Liver (tissue), 9 donors: Measurements from ENCODE around the gene SLC2A1. TPM values are rescaled to one million over a fixed set of nuclear protein-coding genes. Genes with fewer than 3 reads are reported as not detected.

Experiments used
- DNase-seq: peaks from one replicate; pipeline ENCODE4 v3.0.0-alpha.2; 2017; ENCODE audit warnings: low spot score
- H3K27ac ChIP-seq, 2 donors: one replicate each; pipeline ENCODE4 v1.7.0; 2013; ENCODE audit warnings: inconsistent platforms in 2 of 2, low read length in 2 of 2, control low read depth in 1 of 2, low read depth in 1 of 2, mild to moderate bottlenecking in 1 of 2
- H3K27me3 ChIP-seq, 4 donors: one replicate each; pipeline versions ENCODE4 v1.6.1 to v1.7.0; 2013; ENCODE audit warnings: low read length in 3 of 4, inconsistent platforms in 1 of 4, mild to moderate bottlenecking in 1 of 4, moderate library complexity in 1 of 4; ENCODE audit not compliant: control insufficient read depth in 4 of 4, insufficient read depth in 4 of 4
- H3K36me3 ChIP-seq, 4 donors: one replicate each; pipeline versions ENCODE4 v1.6.1 to v1.7.0; 2013; ENCODE audit warnings: low read length in 3 of 4, mild to moderate bottlenecking in 3 of 4, low read depth in 1 of 4, moderate library complexity in 1 of 4; ENCODE audit not compliant: control insufficient read depth in 4 of 4, insufficient read depth in 3 of 4
- H3K4me1 ChIP-seq, 4 donors: one replicate each; pipeline versions ENCODE4 v1.6.1 to v1.7.0; 2013; ENCODE audit warnings: low read length in 3 of 4, mild to moderate bottlenecking in 3 of 4, moderate library complexity in 1 of 4; ENCODE audit not compliant: control insufficient read depth in 4 of 4, insufficient read depth in 4 of 4
- H3K4me3 ChIP-seq, 3 donors: one replicate each; pipeline versions ENCODE4 v1.6.1 to v1.7.0; 2013; ENCODE audit warnings: low read length in 3 of 3, control low read depth in 1 of 3, low read depth in 1 of 3, mild to moderate bottlenecking in 1 of 3
- H3K9ac ChIP-seq, 2 donors: one replicate each; pipeline ENCODE4 v1.7.0; 2013; ENCODE audit warnings: low read length in 2 of 2, mild to moderate bottlenecking in 2 of 2, moderate library complexity in 2 of 2, control low read depth in 1 of 2, low read depth in 1 of 2
- H3K9me3 ChIP-seq, 4 donors: one replicate each; pipeline versions ENCODE4 v1.6.1 to v1.7.0; 2013; ENCODE audit warnings: low read length in 3 of 4; ENCODE audit not compliant: control insufficient read depth in 4 of 4
- ATF3 ChIP-seq: IDR thresholded peaks from 2 replicates; pipeline ENCODE4 v1.6.1; 2016; ENCODE audit warnings: antibody characterized with exemption
- CTCF ChIP-seq: fragments of 150-350 bp; IDR thresholded peaks from 2 replicates; pipeline ENCODE4 v1.5.1; 2017; ENCODE audit warnings: improper control_type of control experiment, low read depth, low read length; ENCODE audit not compliant: missing input control
- EGR1 ChIP-seq, 2 donors: IDR thresholded peaks; 2 replicates each; pipeline ENCODE4 v1.6.1; 2016 to 2018; ENCODE audit warnings: antibody characterized with exemption in 2 of 2, low read depth in 2 of 2
- FOXA1 ChIP-seq: IDR thresholded peaks from 2 replicates; pipeline ENCODE4 v1.6.1; 2016; ENCODE audit warnings: antibody characterized with exemption
- GABPA ChIP-seq, 2 donors: IDR thresholded peaks in 1 of 2; conservative IDR thresholded peaks in 1 of 2; 2 replicates each; pipeline ENCODE4 v1.6.1; 2016; ENCODE audit warnings: antibody characterized with exemption in 2 of 2, mild to moderate bottlenecking in 1 of 2, moderate library complexity in 1 of 2
- HNF4A ChIP-seq, 2 donors: conservative IDR thresholded peaks; 2 replicates each; pipeline ENCODE4 v1.6.1; 2016; ENCODE audit warnings: antibody characterized with exemption in 2 of 2, mild to moderate bottlenecking in 2 of 2
- JUND ChIP-seq, 2 donors: IDR thresholded peaks; 2 replicates each; pipeline ENCODE4 v1.6.1; 2016; ENCODE audit warnings: antibody characterized with exemption in 2 of 2
- MAX ChIP-seq: IDR thresholded peaks from 2 replicates; pipeline ENCODE4 v1.6.1; 2016; ENCODE audit warnings: antibody characterized with exemption
- NR2F2 ChIP-seq: IDR thresholded peaks from 2 replicates; pipeline ENCODE4 v1.6.1; 2016; ENCODE audit warnings: antibody characterized with exemption
- RAD21 ChIP-seq, 2 donors: IDR thresholded peaks; 2 replicates each; pipeline ENCODE4 v1.6.1; 2016; ENCODE audit warnings: antibody characterized with exemption in 2 of 2, mild to moderate bottlenecking in 2 of 2
- REST ChIP-seq: IDR thresholded peaks from 2 replicates; pipeline ENCODE4 v1.6.1; 2016; ENCODE audit warnings: antibody characterized with exemption, mild to moderate bottlenecking
- RXRA ChIP-seq, 2 donors: IDR thresholded peaks; 2 replicates each; pipeline ENCODE4 v1.6.1; 2017 to 2018; ENCODE audit warnings: antibody characterized with exemption in 2 of 2, mild to moderate bottlenecking in 1 of 2
- YY1 ChIP-seq: IDR thresholded peaks from 2 replicates; pipeline ENCODE4 v1.6.1; 2016; ENCODE audit warnings: antibody characterized with exemption, mild to moderate bottlenecking
- ZBTB33 ChIP-seq: IDR thresholded peaks from 2 replicates; pipeline ENCODE4 v1.6.1; 2016; ENCODE audit warnings: antibody characterized with exemption
- WGBS: extraction: QIAGEN DNeasy Blood & Tissue Kit; methylation state at CpG from one replicate; pipeline ENCODE4 v1.1.7; 2013; 5-methylcytosine and 5-hydroxymethylcytosine counted together
- polyA plus RNA-seq, 2 donors: library from polyadenylated mRNA; stranded (reverse) in 1 of 2; unstranded in 1 of 2; fragments of 200-250 nt in 1 of 2; fragments of >200 nt in 1 of 2; fragmentation: Nextera tagmentation in 1 of 2; extraction: Ambion mirVana in 1 of 2; gene quantifications; one replicate each; pipeline versions ENCODE4 v1.2.1 to v1.2.3, GENCODE V29; 2013 to 2015
- total RNA-seq, 2 donors: library from RNA; depleted of rRNA; stranded (reverse); fragments of >200 nt; gene quantifications; one replicate each; pipeline ENCODE4 v1.2.3, GENCODE V29; 2014
- donor health status: healthy.
- donor health status: healthy.
- donor health status: healthy.
- donor health status: healthy.
- donor health status: healthy.

The SLC2A1 gene
- total and polyA plus RNA-seq, 4 donors, result 1.1 to 675 (median 3.0) TPM

- Histone ChIP-seq H3K27me3 (no peaks in the 10 kb centered on the region), H3K4me3 (no peak overlapping the region), H3K9ac (no peak overlapping the region), H3K9me3 (no peaks in the 10 kb centered on the region), H3K36me3 (no peaks in the 10 kb centered on the region), H3K27ac (no peak overlapping the region), H3K4me1 (no peaks in the 10 kb centered on the region)
- no peak for TF ChIP-seq CTCF
- no peak for TF ChIP-seq RAD21 (IDR thresholded peaks at IDR 0.05)
- no peak for TF ChIP-seq FOXA1
- no peak for TF ChIP-seq ATF3
- TF ChIP-seq MAX, result no peak
- TF ChIP-seq REST, result no peak
- TF ChIP-seq HNF4A (conservative IDR thresholded peaks at IDR 0.05), result no peak
- no peak for TF ChIP-seq GABPA (IDR thresholded peaks at IDR 0.05 in 1 of 2, conservative IDR thresholded peaks at IDR 0.05 in 1 of 2)
- TF ChIP-seq NR2F2, result no peak
- TF ChIP-seq JUND (IDR thresholded peaks at IDR 0.05), result no peak
- TF ChIP-seq RXRA (IDR thresholded peaks at IDR 0.05), result no peak
- no peak for DNase-seq
- WGBS, result 48% methylated on average over 2 of the region's 2 CpGs
Measured at GRCh38 chr1:42914092-42914627, 44.5 kb downstream of the SLC2A1 start.

- peak; percentile 64 for DNase-seq
- 44% methylated on average over 5 of the region's 5 CpGs for WGBS
- Histone ChIP-seq H3K4me1 (no peaks in the 10 kb centered on the region), H3K27me3 (no peaks in the 10 kb centered on the region), H3K4me3 (no peak overlapping the region), H3K9ac (no peak overlapping the region), H3K36me3 (no peaks in the 10 kb centered on the region), H3K27ac (no peak overlapping the region), H3K9me3 (no peaks in the 10 kb centered on the region)
- TF ChIP-seq EGR1 (IDR thresholded peaks at IDR 0.05; ENCODE audit: low read depth in 2 of 2) (no peak), MAX (no peak), RAD21 (IDR thresholded peaks at IDR 0.05) (peak; percentile 86 to 91), REST (no peak), NR2F2 (no peak), YY1 (no peak), CTCF (peak; percentile 87), ZBTB33 (no peak)
Measured at GRCh38 chr1:42913426-42914091, 45.1 kb downstream of the SLC2A1 start.
